Activated T-cell treated with anti-CD3 and anti-CD28 coated beads, Interleukin-2, amount 50 U/mL, for 24 hours (primary cell): ENCODE data around the gene LRRC37B.
"Not testable (repeated sequence)": the region's sequence is repeated elsewhere in the genome, so short reads cannot be mapped to it uniquely, and the experiment has no call there.

Experiments
- DNase-seq: peaks from one replicate; pipeline ENCODE4 v3.0.0-alpha.2; 2020
- H3K27ac Mint-ChIP-seq: 2 replicates; pipeline ENCODE4 v1.8.0; 2020; ENCODE audit warnings: mild to moderate bottlenecking, mixed read lengths
- H3K27me3 Mint-ChIP-seq: 2 replicates; pipeline ENCODE4 v1.8.0; 2020; ENCODE audit warnings: mixed read lengths
- H3K36me3 Mint-ChIP-seq: 2 replicates; pipeline ENCODE4 v1.8.0; 2020; ENCODE audit warnings: low read depth, mixed read lengths
- H3K4me1 Mint-ChIP-seq: 2 replicates; pipeline ENCODE4 v1.8.0; 2020; ENCODE audit warnings: low read depth, mixed read lengths
- H3K4me3 Mint-ChIP-seq: 2 replicates; pipeline ENCODE4 v1.8.0; 2020; ENCODE audit warnings: mild to moderate bottlenecking, moderate library complexity, mixed read lengths
- H3K9me3 Mint-ChIP-seq: 2 replicates; pipeline ENCODE4 v1.8.0; 2020; ENCODE audit warnings: mixed read lengths

LRRC37B gene

DNA sequence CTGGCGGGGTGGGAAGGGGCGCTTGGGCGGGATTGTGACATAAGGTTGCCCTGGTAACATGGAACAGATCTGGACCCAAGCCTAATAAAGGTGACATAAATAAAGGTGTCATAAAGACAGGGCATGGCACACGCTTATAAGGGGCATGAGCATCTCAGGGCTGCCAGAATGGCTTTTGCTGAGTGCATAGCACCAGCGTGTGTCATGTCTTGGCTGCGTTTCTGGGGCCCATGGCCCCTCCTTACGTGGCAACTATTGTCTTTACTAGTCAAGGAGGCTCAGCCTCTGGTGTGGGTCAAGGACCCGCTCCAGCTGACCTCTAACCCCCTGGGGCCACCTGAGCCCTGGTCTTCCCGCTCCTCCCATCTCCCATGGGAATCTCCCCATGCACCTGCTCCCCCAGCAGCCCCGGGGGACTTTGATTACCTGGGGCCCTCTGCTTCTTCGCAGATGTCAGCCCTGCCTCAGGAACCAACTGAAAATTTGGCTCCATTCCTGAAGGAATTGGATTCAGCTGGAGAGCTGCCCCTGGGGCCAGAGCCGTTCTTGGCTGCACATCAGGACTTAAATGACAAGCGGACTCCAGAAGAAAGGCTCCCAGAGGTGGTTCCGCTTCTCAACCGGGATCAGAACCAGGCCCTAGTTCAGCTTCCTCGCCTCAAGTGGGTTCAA lies 13.9 kb downstream of the LRRC37B start:
- Mint-ChIP-seq H3K27ac (no peak overlapping the region), H3K36me3 (peaks cover 42% of the 10 kb centered on the region), H3K4me3 (no peak overlapping the region), H3K27me3 (no peaks in the 10 kb centered on the region), H3K4me1 (peaks cover 18% of the 10 kb centered on the region), H3K9me3 (no peaks in the 10 kb centered on the region)
- DNase-seq, result no peak

DNA sequence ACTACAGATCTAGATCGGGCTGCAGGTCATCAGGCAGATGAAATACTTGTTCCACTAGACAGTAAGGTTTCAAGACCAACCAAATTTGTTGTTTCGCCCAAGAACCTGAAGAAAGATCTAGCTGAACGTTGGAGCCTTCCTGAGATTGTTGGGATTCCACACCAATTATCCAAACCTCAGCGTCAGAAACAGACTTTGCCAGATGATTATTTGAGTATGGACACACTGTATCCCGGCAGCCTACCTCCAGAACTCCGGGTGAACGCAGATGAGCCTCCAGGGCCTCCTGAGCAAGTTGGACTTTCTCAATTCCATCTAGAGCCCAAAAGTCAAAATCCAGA lies 14.4 kb downstream of the LRRC37B start:
- H3K27me3 Mint-ChIP-seq, result no peaks in the 10 kb centered on the region
- DNase-seq, result no peak
- H3K27ac Mint-ChIP-seq, result no peak overlapping the region
- H3K9me3 Mint-ChIP-seq, result no peaks in the 10 kb centered on the region
- H3K36me3 Mint-ChIP-seq, result peaks cover 44% of the 10 kb centered on the region
- H3K4me3 Mint-ChIP-seq, result no peak overlapping the region
- peaks cover 12% of the 10 kb centered on the region for H3K4me1 Mint-ChIP-seq

DNA sequence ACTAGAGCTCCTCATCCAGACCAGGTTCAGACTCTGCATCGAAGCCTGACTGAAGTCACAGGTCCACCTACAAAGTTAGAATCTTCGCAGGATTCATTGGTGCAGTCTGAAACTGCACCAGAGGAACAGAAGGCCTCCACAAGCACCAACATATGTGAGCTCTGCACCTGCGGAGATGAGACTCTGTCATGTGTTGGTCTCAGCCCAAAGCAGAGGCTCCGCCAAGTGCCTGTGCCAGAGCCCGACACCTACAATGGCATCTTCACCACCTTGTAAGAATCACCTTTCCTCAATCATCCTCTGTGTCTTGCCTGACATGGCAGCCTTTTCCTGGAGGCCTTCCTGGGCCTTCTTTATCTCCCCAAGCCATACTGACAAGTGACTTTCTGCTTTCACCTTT lies 15.4 kb downstream of the LRRC37B start:
- not testable (repeated sequence) for H3K27me3 Mint-ChIP-seq, H3K4me1 Mint-ChIP-seq, H3K4me3 Mint-ChIP-seq, H3K9me3 Mint-ChIP-seq, H3K27ac Mint-ChIP-seq, DNase-seq
- H3K36me3 Mint-ChIP-seq, result peaks cover 39% of the 10 kb centered on the region

DNA sequence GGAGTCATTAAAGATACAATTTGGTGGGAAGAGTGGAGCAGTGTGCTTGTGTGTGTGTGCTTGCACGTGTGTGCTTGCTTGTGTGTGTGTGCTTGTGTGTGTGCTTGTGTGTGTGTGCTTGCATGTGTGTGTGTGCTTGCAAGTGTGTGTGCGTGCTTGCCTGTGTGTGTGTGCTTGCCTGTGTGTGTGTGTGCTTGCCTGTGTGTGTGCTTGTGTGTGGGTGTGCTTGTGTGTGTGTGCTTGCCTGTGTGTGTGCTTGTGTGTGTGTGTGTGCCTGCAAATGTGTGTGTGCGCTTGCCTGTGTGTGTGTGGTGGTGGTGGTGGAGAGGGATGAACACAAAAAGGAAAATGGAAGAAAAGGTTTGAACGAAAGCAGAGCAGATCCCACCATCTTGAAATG lies 20.1 kb downstream of the LRRC37B start:
- not testable (repeated sequence) for H3K4me1 Mint-ChIP-seq, DNase-seq, H3K27me3 Mint-ChIP-seq, H3K4me3 Mint-ChIP-seq, H3K27ac Mint-ChIP-seq, H3K36me3 Mint-ChIP-seq, H3K9me3 Mint-ChIP-seq

DNA sequence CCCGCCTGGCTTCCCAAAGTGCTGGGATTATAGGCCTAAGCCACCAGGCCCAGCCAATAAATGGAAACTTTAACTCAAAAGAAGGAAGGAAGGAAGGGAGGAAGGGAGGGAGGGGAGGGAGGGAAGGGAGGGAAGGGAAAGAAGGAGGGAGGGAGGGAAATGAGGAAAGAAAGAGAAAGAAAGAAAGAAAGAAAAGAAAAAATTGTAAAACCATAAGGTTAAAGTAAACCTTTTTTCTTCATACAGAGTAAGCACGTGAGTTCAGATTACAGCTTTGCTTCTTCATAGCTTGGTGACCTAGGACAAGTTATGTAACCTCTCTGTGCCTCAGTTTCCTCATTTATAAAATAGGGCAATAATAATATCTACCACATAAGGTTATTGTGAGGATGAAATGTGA lies 26.0 kb downstream of the LRRC37B start:
- H3K27ac Mint-ChIP-seq, result peak overlapping the region; percentile 33

DNA sequence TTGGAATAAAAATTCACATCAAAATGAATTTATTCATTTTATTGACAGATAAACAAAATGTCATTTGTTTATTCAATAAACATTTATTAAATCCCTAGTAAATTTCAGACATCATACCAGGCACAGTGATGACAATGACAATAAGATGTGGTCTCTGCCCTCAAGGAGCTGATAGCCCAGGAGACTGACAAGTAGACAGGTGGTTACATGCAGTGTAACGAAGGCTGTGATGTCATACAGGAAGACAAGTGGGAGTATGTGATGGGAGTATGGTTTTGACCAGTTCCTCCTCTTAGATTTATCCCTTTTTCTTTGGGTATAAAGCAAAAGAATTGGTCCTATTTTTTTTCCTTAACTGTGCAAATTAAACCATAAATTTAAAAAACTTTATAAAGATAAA lies 26.6 kb downstream of the LRRC37B start:
- not testable (repeated sequence) for DNase-seq, H3K4me3 Mint-ChIP-seq, H3K4me1 Mint-ChIP-seq, H3K9me3 Mint-ChIP-seq, H3K27ac Mint-ChIP-seq, H3K27me3 Mint-ChIP-seq
- H3K36me3 Mint-ChIP-seq, result peaks cover 37% of the 10 kb centered on the region

More for the DNA sequence above, 26.0 kb downstream of the LRRC37B start:
- Mint-ChIP-seq H3K9me3 (no peaks in the 10 kb centered on the region), H3K27me3 (no peaks in the 10 kb centered on the region), H3K4me1 (peaks cover 2% of the 10 kb centered on the region), H3K36me3 (peaks cover 34% of the 10 kb centered on the region), H3K4me3 (no peak overlapping the region)
- no peak for DNase-seq

DNA sequence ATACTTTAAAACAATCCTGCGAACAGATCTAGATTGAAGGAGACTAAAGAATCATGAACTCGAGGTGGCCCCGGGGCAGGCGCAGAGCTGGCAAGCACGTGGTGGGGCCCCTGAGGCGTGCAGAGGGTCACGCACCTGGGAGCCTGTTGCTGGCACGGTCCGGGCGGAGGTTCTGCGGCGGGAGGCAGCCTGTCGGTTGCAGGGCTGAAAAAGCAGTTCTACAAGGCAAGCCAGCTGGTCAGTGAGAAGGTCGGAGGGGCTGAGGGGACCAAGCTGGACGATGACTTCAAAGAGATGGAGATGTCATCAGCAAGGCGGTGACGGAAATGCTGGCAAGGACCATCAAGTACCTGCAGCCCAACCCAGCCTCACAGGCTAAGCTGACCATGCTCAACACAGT lies 33.1 kb downstream of the LRRC37B start:
- H3K27me3 Mint-ChIP-seq, H3K9me3 Mint-ChIP-seq, H3K4me3 Mint-ChIP-seq, H3K4me1 Mint-ChIP-seq, DNase-seq, H3K27ac Mint-ChIP-seq: not testable (repeated sequence)
- H3K36me3 Mint-ChIP-seq, result peaks cover 37% of the 10 kb centered on the region

DNA sequence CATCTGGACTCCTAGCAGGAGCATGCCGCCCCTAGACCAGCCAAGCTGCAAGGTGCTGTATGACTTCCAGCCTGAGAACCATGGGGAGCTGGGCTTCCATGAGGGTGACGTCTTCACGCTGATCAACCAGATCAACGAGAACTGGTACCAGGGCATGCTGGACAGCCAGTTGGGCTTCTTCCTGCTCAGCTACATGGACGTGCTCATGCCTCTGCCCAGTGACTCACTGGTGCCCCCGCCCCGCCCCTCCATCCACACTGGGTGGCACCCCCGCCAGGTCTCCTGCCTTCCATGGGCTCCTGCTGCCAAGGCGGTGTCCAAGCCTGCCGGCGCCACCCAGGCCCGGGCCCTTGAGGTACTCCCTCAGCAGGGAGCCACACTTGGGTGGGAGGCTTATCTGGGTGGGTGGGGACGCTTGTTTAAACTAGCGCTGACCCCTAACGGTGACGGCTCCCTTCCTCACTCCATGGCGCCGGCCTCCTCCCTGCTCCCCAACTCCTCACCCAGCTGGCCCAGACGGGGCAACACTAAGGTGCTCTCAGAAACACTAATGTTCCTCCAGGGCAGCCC lies 34.2 kb downstream of the LRRC37B start:
- H3K4me1 Mint-ChIP-seq, H3K27ac Mint-ChIP-seq, H3K4me3 Mint-ChIP-seq, H3K9me3 Mint-ChIP-seq, DNase-seq, H3K27me3 Mint-ChIP-seq: not testable (repeated sequence)
- peaks cover 28% of the 10 kb centered on the region for H3K36me3 Mint-ChIP-seq

DNA sequence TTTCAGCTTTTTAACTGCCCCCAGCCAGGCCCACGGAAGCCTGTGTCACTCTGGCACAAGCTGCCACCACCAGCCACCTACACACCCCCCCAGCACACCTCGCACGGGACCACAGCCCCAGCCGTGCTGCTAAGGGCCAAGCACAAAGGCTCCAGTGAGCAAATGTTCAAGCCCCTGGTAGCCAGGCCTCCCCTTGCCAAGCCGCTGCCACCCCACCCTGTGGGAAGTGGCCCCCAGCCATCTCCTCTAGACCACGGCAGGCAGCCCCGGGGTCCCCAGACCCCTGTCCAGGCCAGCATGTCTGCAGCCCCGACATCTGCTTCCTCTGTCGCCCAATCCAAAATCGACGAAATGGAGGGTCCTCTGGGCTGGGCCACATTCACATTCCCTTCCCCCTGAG lies 35.1 kb downstream of the LRRC37B start:
- not testable (repeated sequence) for DNase-seq, H3K9me3 Mint-ChIP-seq, H3K27me3 Mint-ChIP-seq, H3K27ac Mint-ChIP-seq, H3K4me1 Mint-ChIP-seq, H3K4me3 Mint-ChIP-seq
- peaks cover 22% of the 10 kb centered on the region for H3K36me3 Mint-ChIP-seq

DNA sequence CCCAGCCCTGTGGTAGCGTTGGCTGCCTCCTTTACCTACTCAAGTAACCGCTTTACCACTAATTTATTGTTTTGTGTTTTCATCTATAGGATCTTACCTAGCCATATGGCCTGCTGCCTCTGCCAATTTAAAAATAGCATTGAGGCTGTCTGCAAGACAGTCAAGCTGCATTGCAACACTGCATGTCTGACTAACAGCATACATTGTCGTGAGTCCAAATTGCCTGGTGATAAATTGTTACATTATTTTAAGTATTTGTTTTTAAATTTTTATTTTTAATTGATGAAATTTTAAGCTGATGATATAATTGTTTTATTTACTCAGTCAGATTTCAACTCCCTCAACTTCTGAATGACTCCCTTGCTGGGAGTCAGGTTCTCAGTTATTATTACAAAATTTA lies 38.4 kb downstream of the LRRC37B start:
- H3K9me3 Mint-ChIP-seq, H3K4me1 Mint-ChIP-seq, DNase-seq, H3K27me3 Mint-ChIP-seq, H3K4me3 Mint-ChIP-seq, H3K27ac Mint-ChIP-seq: not testable (repeated sequence)
- H3K36me3 Mint-ChIP-seq, result peaks cover 23% of the 10 kb centered on the region

DNA sequence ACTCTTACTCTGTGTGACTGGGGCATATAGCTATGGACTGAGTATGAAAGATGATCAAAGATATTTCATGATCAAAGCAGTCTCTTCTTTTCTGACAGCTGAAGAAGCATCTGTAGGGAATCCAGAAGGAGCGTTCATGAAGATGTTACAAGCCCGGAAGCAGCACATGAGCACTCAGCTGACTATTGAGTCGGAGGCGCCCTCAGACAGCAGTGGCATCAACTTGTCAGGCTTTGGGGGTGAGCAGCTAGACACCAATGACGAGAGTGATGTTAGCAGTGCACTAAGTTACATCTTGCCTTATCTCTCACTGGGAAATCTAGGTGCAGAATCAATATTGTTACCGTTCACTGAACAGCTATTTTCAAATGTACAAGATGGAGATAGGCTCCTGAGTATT lies 40.5 kb downstream of the LRRC37B start:
- H3K27ac Mint-ChIP-seq, H3K4me1 Mint-ChIP-seq, H3K9me3 Mint-ChIP-seq, DNase-seq, H3K27me3 Mint-ChIP-seq, H3K4me3 Mint-ChIP-seq: not testable (repeated sequence)
- H3K36me3 Mint-ChIP-seq, result peaks cover 15% of the 10 kb centered on the region

DNA sequence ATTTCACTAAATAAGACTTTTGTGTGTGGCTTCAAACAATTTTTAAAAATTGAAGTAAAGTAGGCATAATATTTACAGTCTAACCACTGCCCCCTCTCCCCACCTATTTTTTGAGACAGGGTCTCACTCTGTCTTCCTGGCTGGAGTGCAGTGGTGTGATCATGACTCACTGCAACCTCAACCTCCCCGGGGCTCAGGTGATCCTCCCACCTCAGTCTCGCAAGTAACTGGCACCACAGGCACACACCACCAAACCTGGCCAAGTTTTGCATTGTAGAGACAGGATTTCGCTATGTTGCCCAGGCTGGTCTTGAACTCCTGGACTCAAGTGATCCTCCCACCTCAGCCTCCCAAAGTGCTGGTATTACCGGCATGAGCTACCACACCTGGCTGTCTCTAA lies 47.8 kb downstream of the LRRC37B start:
- not testable (repeated sequence) for H3K9me3 Mint-ChIP-seq, H3K36me3 Mint-ChIP-seq, H3K4me1 Mint-ChIP-seq, DNase-seq, H3K27ac Mint-ChIP-seq, H3K27me3 Mint-ChIP-seq, H3K4me3 Mint-ChIP-seq

DNA sequence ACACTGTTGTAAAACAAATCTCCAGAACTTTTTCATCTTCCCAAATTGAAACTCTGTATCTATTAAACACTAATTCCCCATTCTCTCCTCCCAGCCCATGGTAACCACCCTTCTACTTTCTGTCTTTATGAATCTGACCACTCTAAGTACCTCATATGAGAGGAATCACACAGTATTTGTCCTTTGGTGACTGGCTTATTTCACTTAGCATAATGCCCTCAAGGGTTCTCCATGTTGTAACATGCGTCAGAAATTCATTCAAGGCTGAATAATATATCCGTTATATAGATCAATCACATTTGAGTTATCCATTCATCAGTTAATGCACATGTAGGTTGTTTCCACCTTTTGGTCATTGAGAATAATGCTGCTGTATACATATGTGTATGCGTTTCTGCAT lies 48.2 kb downstream of the LRRC37B start:
- DNase-seq, H3K36me3 Mint-ChIP-seq, H3K4me1 Mint-ChIP-seq, H3K4me3 Mint-ChIP-seq, H3K9me3 Mint-ChIP-seq, H3K27ac Mint-ChIP-seq, H3K27me3 Mint-ChIP-seq: not testable (repeated sequence)

DNA sequence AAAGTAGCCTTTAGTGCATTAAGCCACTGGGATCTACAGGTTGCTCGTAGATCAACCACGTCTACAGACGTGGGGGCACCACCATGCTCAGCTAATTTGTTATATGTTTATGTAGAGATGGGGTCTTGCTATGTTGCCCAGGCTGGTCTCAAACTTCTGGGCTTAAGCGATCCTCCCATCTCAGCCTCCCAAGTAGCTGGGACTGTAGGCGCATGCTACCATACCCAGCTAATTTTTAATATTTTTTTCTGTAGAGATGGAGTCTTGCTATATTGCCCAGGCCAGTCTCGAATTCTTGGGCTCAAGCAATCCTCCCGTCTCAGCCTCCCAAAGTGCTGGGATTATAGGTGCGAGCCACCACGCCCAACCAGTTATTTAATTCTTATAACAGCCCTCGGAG lies 49.3 kb downstream of the LRRC37B start:
- not testable (repeated sequence) for H3K27ac Mint-ChIP-seq, H3K4me1 Mint-ChIP-seq, H3K27me3 Mint-ChIP-seq, H3K4me3 Mint-ChIP-seq, H3K9me3 Mint-ChIP-seq, DNase-seq, H3K36me3 Mint-ChIP-seq

DNA sequence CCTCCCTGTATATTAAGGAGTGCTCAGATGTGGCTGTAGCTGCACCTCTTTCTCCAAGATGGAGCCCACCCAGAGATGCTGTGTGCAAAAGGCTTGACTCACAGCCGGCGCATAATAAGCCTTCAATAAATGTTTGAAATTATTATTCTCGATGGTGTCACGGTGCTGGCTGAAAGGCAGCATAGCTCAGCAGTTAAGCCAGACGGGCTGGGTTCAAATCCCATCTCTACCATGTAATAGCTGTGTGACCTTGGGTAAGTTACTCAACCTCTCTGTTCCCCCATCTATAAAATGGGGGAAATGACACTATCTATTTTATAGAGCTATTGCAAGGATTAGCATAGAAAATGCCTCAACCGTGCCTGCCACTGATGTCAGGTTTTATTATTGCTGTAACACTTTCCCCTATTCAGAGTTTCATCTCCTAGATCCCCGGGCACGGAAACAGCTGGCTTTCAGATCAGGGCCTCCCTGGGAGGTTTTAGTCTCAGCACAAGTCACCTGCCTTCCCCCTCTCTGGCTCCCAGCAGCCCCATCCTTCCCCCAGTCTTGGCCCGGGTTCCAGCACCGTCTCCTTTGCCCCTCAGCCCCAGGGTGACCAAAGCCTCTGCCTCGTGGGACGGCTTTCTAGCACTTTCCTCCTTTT lies 50.4 kb downstream of the LRRC37B start:
- H3K4me1 Mint-ChIP-seq, H3K27ac Mint-ChIP-seq, H3K4me3 Mint-ChIP-seq, H3K9me3 Mint-ChIP-seq, H3K27me3 Mint-ChIP-seq, DNase-seq, H3K36me3 Mint-ChIP-seq: not testable (repeated sequence)

DNA sequence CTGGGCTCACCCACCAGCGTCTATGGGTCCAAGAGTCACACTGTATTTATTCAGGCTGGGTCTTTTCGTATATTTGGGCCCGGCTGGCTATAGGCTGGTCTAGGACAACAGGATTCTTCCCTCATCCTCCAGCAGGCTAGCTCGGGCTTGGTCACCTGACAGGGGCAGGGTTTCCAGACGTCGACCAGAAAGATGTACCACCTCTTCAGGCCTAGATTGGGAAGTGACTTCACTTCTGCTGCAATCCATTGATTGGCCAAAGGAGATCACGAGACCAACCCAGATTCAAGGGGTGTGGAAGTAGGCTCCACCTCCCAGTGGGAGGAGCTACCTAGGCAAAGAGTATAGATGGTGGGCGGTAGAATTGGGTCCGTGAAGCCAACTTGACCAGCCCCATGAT lies 53.5 kb downstream of the LRRC37B start:
- H3K4me1 Mint-ChIP-seq, H3K27me3 Mint-ChIP-seq, DNase-seq, H3K9me3 Mint-ChIP-seq, H3K27ac Mint-ChIP-seq, H3K4me3 Mint-ChIP-seq, H3K36me3 Mint-ChIP-seq: not testable (repeated sequence)
